Measurements from ENCODE around the gene TRERF1. TPM values are rescaled to one million over a fixed set of nuclear protein-coding genes. Genes with fewer than 3 reads are reported as not detected.
A peak's percentile ranks its signal among the peaks of the same experiment; 100 is the strongest.

The TRERF1 gene
- total RNA-seq, 1 donor: 12.0 TPM

- H3K4me3 ChIP-seq (ENCODE audit: low read depth, low read length): no peak overlapping the region
- DNase-seq (ENCODE audit: low read depth): no peak
- TF ChIP-seq CTCF (IDR thresholded peaks at IDR 0.05; ENCODE audit: insufficient read depth, low read length): no peak
These were observed 192.4 kb downstream of the TRERF1 start for GRCh38 chr6:42259286-42259685.

DNA sequence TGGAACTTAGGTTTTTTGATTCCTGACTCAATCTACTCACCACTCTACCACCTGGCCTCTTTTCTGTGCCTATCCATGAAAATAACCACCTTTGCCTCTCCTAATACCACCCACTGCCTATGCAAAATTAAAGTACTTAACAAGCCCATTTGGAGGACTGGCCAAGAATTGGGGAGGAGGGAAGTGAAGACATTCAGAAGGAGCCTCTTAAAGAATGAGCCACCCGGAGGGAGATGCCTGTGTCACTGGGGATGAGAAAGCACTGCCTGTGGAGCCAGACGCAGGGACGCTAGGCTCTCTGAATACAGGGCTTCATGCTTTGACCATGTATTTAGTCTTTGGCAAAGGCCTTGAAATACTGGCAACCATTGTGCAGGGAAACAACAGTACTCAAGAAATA lies 194.1 kb downstream of the TRERF1 start:
- DNase-seq (ENCODE audit: low read depth): no peak
- H3K4me3 ChIP-seq (ENCODE audit: low read depth, low read length): no peak overlapping the region
- TF ChIP-seq CTCF (IDR thresholded peaks at IDR 0.05; ENCODE audit: insufficient read depth, low read length): no peak

- DNase-seq (ENCODE audit: low read depth): no peak
- TF ChIP-seq CTCF (IDR thresholded peaks at IDR 0.05; ENCODE audit: insufficient read depth, low read length): no peak
- H3K4me3 ChIP-seq (ENCODE audit: low read depth, low read length): no peak overlapping the region
These were observed 194.7 kb downstream of the TRERF1 start for GRCh38 chr6:42257063-42257462.

GRCh38 chr6:42255050-42255449 lies 196.7 kb downstream of the TRERF1 start:
- no peak for TF ChIP-seq CTCF (IDR thresholded peaks at IDR 0.05; ENCODE audit: insufficient read depth, low read length)
- no peak overlapping the region for H3K4me3 ChIP-seq (ENCODE audit: low read depth, low read length)
- no peak for DNase-seq (ENCODE audit: low read depth)

- no peak for TF ChIP-seq CTCF (IDR thresholded peaks at IDR 0.05; ENCODE audit: insufficient read depth, low read length)
- DNase-seq (ENCODE audit: low read depth): no peak
- no peak overlapping the region for H3K4me3 ChIP-seq (ENCODE audit: low read depth, low read length)
These were observed 197.2 kb downstream of the TRERF1 start for GRCh38 chr6:42254505-42254904.

DNA sequence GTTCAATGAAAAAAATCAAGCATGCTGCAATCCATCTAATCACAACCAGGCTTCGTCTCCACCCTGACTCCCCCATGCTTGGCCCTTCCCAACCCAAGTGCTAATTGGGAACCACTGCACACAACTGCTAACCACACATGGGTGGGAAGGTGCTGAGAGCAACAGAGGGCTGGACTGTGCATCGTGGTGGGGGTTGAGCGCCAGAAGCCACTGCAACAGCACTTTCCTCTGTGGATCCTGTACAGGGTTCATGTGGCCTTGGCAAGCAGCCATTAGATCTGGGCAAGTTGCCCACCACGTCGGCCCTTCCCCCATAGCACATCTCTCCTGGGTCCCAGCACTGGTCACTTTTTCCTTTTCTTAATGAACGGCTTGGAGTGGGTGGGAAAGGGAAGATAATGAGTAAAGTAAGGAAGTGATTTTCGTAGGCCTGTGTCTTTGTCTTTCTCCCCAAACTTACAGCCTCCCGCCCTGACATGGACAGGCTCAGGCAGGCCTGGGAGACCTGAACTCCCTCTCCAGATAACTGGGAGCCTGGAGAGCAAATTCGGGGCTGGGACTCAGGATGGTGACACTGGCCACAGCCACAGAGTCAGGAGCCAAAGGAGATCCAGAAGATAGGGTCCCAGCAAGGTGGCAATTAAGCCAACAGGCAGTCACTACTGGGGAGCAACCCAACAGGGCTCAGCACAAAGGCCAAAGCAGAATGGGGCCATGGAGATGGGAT lies 199.7 kb downstream of the TRERF1 start:
- DNase-seq (ENCODE audit: low read depth): peak; percentile 75
- no peak for TF ChIP-seq CTCF (IDR thresholded peaks at IDR 0.05; ENCODE audit: insufficient read depth, low read length)
- H3K4me3 ChIP-seq (ENCODE audit: low read depth, low read length): no peak overlapping the region

- H3K4me3 ChIP-seq (ENCODE audit: low read depth, low read length): no peak overlapping the region
- TF ChIP-seq CTCF (IDR thresholded peaks at IDR 0.05; ENCODE audit: insufficient read depth, low read length): no peak
- peak; percentile 67 for DNase-seq (ENCODE audit: low read depth)
These were observed 200.2 kb downstream of the TRERF1 start for GRCh38 chr6:42251500-42251899.

All from fibroblast of the aortic adventitia (primary cell).